HG02943 (cell line): ENCODE results near the gene STAP2.
"Not testable (repeated sequence)": the region's sequence is repeated elsewhere in the genome, so short reads cannot be mapped to it uniquely, and the experiment has no call there.

ENCODE experiments used
- ATAC-seq: cut with Tn5 transposase; IDR thresholded peaks from one replicate; pipeline ENCODE4 v1.9.1; 2021; ENCODE audit warnings: mild to moderate bottlenecking, low read depth, moderate library complexity; ENCODE audit not compliant: unreplicated experiment

The STAP2 gene

GRCh38 chr19:4278419-4279266 lies 60.0 kb downstream of the STAP2 start, which contains the start of gene SHD:
SHD (plus strand) TSS chr19:4279266; CDS start chr19:4280064, 798 bp downstream.
- ATAC-seq: no peak

- ATAC-seq: no peak
These were observed 60.6 kb downstream of the STAP2 start for GRCh38 chr19:4278010-4278409.

- ATAC-seq: no peak
These were observed 61.4 kb downstream of the STAP2 start for GRCh38 chr19:4277191-4277696.

- not testable (repeated sequence) for ATAC-seq
These were observed 64.3 kb downstream of the STAP2 start for GRCh38 chr19:4274321-4274686.
